GM23338 (cell line): Measurements from ENCODE around the gene FGD3.

ENCODE experiments used
- CREB1 ChIP-seq: fragments of 250-450 bp; sonication (Bioruptor Pico); IDR thresholded peaks from 2 replicates; pipeline ENCODE4 v1.5.0; 2020; ENCODE audit warnings: low read depth, mild to moderate bottlenecking, moderate library complexity
- EZH2 ChIP-seq: fragments of 200-600 bp; sonication (generic); IDR thresholded peaks from one replicate; pipeline ENCODE4 v1.8.0; 2017; ENCODE audit warnings: antibody characterized with exemption, mild to moderate bottlenecking, low read depth; ENCODE audit not compliant: unreplicated experiment
- EZH2phosphoT487 ChIP-seq: fragments of 200-600 bp; sonication (generic); IDR thresholded peaks from one replicate; pipeline ENCODE4 v1.8.1; 2018; ENCODE audit warnings: antibody characterized with exemption; ENCODE audit not compliant: unreplicated experiment
- JUNB ChIP-seq: IDR thresholded peaks from one replicate; pipeline ENCODE4 v1.6.1; 2016; ENCODE audit warnings: antibody characterized with exemption; ENCODE audit not compliant: unreplicated experiment
- NANOG ChIP-seq: IDR thresholded peaks from 2 replicates; pipeline ENCODE4 v1.6.1; 2016; ENCODE audit warnings: antibody characterized with exemption, borderline replicate concordance
- POLR2AphosphoS5 ChIP-seq: IDR thresholded peaks from 2 replicates; pipeline ENCODE4 v1.6.1; 2016; ENCODE audit warnings: antibody characterized with exemption, low read depth
- ZNF331 ChIP-seq: fragments of 250-450 bp; sonication (Bioruptor Pico); IDR thresholded peaks from 2 replicates; pipeline ENCODE4 v1.5.0; 2020; ENCODE audit warnings: low read depth, mild to moderate bottlenecking, moderate library complexity
- TF ChIP-seq, protein P1 (sequence below), 2 experiments: fragments of 200-600 bp in 1 of 2; sonication (generic) in 1 of 2; conservative IDR thresholded peaks; 2 replicates each; pipeline versions ENCODE4 v1.5.1 to v1.6.1; 2016 to 2017; ENCODE audit warnings: antibody characterized with exemption in 2 of 2, low read depth in 2 of 2, mild to moderate bottlenecking in 2 of 2, moderate library complexity in 1 of 2
- TF ChIP-seq, protein P2 (sequence below): IDR thresholded peaks from one replicate; pipeline ENCODE4 v1.6.1; 2018; ENCODE audit warnings: antibody characterized with exemption; ENCODE audit not compliant: unreplicated experiment
- TF ChIP-seq, protein P3 (sequence below): IDR thresholded peaks from 2 replicates; pipeline ENCODE4 v1.6.1; 2016; ENCODE audit warnings: antibody characterized with exemption
- TF ChIP-seq, protein P4 (sequence below): fragments of 250-450 bp; sonication (Bioruptor Pico); IDR thresholded peaks from 2 replicates; pipeline ENCODE4 v1.5.0; 2020; ENCODE audit warnings: mild to moderate bottlenecking, moderate library complexity

DNA sequence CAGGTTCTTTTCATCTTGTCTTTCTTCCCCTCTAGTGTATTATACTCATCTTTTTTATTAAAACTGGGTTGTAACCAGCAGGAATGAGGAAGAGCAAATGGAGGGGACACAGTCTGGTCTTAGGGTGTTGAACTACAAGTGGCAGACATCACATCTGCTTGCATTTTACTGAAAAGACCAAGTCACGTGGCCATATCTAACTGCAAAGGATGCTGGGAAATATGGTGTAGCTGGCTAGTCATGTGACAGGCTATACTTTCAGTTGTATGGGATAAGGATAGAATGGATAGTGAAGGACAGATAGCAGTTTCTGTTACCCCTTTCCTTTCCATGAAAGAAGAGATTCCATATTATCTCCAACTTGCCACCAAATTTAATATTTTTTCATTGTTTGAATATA is 13.0 kb upstream of the FGD3 start:
- TF ChIP-seq EZH2 (no peak), EZH2phosphoT487 (no peak), POLR2AphosphoS5 (no peak), NANOG (no peak), JUNB (no peak), ZNF331 (CRISPR knock-in tag) (no peak), CREB1 (no peak)
- TF ChIP-seq, protein P1, sequence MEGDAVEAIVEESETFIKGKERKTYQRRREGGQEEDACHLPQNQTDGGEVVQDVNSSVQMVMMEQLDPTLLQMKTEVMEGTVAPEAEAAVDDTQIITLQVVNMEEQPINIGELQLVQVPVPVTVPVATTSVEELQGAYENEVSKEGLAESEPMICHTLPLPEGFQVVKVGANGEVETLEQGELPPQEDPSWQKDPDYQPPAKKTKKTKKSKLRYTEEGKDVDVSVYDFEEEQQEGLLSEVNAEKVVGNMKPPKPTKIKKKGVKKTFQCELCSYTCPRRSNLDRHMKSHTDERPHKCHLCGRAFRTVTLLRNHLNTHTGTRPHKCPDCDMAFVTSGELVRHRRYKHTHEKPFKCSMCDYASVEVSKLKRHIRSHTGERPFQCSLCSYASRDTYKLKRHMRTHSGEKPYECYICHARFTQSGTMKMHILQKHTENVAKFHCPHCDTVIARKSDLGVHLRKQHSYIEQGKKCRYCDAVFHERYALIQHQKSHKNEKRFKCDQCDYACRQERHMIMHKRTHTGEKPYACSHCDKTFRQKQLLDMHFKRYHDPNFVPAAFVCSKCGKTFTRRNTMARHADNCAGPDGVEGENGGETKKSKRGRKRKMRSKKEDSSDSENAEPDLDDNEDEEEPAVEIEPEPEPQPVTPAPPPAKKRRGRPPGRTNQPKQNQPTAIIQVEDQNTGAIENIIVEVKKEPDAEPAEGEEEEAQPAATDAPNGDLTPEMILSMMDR (conservative IDR thresholded peaks at IDR 0.05; ENCODE audit: low read depth in 2 of 2): no peak
- TF ChIP-seq, protein P2, sequence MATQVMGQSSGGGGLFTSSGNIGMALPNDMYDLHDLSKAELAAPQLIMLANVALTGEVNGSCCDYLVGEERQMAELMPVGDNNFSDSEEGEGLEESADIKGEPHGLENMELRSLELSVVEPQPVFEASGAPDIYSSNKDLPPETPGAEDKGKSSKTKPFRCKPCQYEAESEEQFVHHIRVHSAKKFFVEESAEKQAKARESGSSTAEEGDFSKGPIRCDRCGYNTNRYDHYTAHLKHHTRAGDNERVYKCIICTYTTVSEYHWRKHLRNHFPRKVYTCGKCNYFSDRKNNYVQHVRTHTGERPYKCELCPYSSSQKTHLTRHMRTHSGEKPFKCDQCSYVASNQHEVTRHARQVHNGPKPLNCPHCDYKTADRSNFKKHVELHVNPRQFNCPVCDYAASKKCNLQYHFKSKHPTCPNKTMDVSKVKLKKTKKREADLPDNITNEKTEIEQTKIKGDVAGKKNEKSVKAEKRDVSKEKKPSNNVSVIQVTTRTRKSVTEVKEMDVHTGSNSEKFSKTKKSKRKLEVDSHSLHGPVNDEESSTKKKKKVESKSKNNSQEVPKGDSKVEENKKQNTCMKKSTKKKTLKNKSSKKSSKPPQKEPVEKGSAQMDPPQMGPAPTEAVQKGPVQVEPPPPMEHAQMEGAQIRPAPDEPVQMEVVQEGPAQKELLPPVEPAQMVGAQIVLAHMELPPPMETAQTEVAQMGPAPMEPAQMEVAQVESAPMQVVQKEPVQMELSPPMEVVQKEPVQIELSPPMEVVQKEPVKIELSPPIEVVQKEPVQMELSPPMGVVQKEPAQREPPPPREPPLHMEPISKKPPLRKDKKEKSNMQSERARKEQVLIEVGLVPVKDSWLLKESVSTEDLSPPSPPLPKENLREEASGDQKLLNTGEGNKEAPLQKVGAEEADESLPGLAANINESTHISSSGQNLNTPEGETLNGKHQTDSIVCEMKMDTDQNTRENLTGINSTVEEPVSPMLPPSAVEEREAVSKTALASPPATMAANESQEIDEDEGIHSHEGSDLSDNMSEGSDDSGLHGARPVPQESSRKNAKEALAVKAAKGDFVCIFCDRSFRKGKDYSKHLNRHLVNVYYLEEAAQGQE: no peak
- TF ChIP-seq, protein P3, sequence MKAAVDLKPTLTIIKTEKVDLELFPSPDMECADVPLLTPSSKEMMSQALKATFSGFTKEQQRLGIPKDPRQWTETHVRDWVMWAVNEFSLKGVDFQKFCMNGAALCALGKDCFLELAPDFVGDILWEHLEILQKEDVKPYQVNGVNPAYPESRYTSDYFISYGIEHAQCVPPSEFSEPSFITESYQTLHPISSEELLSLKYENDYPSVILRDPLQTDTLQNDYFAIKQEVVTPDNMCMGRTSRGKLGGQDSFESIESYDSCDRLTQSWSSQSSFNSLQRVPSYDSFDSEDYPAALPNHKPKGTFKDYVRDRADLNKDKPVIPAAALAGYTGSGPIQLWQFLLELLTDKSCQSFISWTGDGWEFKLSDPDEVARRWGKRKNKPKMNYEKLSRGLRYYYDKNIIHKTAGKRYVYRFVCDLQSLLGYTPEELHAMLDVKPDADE: no peak
- TF ChIP-seq, protein P4, sequence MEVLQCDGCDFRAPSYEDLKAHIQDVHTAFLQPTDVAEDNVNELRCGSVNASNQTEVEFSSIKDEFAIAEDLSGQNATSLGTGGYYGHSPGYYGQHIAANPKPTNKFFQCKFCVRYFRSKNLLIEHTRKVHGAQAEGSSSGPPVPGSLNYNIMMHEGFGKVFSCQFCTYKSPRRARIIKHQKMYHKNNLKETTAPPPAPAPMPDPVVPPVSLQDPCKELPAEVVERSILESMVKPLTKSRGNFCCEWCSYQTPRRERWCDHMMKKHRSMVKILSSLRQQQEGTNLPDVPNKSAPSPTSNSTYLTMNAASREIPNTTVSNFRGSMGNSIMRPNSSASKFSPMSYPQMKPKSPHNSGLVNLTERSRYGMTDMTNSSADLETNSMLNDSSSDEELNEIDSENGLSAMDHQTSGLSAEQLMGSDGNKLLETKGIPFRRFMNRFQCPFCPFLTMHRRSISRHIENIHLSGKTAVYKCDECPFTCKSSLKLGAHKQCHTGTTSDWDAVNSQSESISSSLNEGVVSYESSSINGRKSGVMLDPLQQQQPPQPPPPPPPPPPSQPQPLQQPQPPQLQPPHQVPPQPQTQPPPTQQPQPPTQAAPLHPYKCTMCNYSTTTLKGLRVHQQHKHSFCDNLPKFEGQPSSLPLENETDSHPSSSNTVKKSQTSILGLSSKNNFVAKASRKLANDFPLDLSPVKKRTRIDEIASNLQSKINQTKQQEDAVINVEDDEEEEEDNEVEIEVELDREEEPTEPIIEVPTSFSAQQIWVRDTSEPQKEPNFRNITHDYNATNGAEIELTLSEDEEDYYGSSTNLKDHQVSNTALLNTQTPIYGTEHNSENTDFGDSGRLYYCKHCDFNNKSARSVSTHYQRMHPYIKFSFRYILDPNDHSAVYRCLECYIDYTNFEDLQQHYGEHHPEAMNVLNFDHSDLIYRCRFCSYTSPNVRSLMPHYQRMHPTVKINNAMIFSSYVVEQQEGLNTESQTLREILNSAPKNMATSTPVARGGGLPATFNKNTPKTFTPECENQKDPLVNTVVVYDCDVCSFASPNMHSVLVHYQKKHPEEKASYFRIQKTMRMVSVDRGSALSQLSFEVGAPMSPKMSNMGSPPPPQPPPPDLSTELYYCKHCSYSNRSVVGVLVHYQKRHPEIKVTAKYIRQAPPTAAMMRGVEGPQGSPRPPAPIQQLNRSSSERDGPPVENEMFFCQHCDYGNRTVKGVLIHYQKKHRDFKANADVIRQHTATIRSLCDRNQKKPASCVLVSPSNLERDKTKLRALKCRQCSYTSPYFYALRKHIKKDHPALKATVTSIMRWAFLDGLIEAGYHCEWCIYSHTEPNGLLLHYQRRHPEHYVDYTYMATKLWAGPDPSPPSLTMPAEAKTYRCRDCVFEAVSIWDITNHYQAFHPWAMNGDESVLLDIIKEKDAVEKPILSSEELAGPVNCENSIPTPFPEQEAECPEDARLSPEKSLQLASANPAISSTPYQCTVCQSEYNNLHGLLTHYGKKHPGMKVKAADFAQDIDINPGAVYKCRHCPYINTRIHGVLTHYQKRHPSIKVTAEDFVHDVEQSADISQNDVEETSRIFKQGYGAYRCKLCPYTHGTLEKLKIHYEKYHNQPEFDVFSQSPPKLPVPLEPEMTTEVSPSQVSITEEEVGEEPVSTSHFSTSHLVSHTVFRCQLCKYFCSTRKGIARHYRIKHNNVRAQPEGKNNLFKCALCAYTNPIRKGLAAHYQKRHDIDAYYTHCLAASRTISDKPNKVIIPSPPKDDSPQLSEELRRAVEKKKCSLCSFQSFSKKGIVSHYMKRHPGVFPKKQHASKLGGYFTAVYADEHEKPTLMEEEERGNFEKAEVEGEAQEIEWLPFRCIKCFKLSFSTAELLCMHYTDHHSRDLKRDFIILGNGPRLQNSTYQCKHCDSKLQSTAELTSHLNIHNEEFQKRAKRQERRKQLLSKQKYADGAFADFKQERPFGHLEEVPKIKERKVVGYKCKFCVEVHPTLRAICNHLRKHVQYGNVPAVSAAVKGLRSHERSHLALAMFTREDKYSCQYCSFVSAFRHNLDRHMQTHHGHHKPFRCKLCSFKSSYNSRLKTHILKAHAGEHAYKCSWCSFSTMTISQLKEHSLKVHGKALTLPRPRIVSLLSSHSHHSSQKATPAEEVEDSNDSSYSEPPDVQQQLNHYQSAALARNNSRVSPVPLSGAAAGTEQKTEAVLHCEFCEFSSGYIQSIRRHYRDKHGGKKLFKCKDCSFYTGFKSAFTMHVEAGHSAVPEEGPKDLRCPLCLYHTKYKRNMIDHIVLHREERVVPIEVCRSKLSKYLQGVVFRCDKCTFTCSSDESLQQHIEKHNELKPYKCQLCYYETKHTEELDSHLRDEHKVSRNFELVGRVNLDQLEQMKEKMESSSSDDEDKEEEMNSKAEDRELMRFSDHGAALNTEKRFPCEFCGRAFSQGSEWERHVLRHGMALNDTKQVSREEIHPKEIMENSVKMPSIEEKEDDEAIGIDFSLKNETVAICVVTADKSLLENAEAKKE (CRISPR knock-in tag): no peak
